Adrenal gland (tissue), 5 donors: ENCODE data around the gene TICAM1.

Experiments used
- CTCF ChIP-seq, 6 experiments: fragments of 450-650 bp in 4 of 6; fragments of 200-600 bp in 2 of 6; sonication (generic) in 1 of 6; IDR thresholded peaks; 1 replicate in 5 of 6; 2 replicates in 1 of 6; pipeline versions ENCODE4 v1.5.1 to v1.8.0; 2016 to 2021; ENCODE audit warnings: antibody characterized with exemption in 6 of 6, mild to moderate bottlenecking in 2 of 6, moderate library complexity in 1 of 6
- POLR2A ChIP-seq, 2 donors: fragments of 450-650 bp; IDR thresholded peaks; one replicate each; pipeline ENCODE4 v1.6.1; 2017; ENCODE audit warnings: antibody characterized with exemption in 2 of 2, mild to moderate bottlenecking in 2 of 2, moderate library complexity in 1 of 2
- donor health status: DM: no; HTN: no; CAD: no.

- TF ChIP-seq POLR2A (IDR thresholded peaks at IDR 0.05) (no peak), CTCF (IDR thresholded peaks at IDR 0.05) (no peak)
Measured at GRCh38 chr19:4849019-4849418, 17.5 kb upstream of the TICAM1 start.
